Adipocyte (in vitro differentiated cells): ENCODE results near the gene ALPP.
"Not testable (repeated sequence)": the region's sequence is repeated elsewhere in the genome, so short reads cannot be mapped to it uniquely, and the experiment has no call there.

Experiments
- DNase-seq: peaks from one replicate; pipeline ENCODE4 v3.0.0-alpha.2; 2015; ENCODE audit warnings: low read depth
- H3K27me3 ChIP-seq: replicated peaks from 2 replicates; pipeline ENCODE4 v1.7.0; 2013; ENCODE audit warnings: mild to moderate bottlenecking, low read length, moderate library complexity; ENCODE audit not compliant: control insufficient read depth, insufficient read depth
- H3K36me3 ChIP-seq: 2 replicates; pipeline ENCODE4 v1.7.0; 2013; ENCODE audit warnings: low read length, mild to moderate bottlenecking, moderate library complexity; ENCODE audit not compliant: control insufficient read depth, insufficient read depth, severe bottlenecking
- H3K4me1 ChIP-seq: 2 replicates; pipeline ENCODE4 v1.7.0; 2013; ENCODE audit warnings: mild to moderate bottlenecking, low read length, moderate library complexity; ENCODE audit not compliant: control insufficient read depth, insufficient read depth
- H3K4me3 ChIP-seq: 2 replicates; pipeline ENCODE4 v1.7.0; 2013; ENCODE audit warnings: mild to moderate bottlenecking, low read length, moderate library complexity
- H3K9ac ChIP-seq: 2 replicates; pipeline ENCODE4 v1.7.0; 2013; ENCODE audit warnings: mild to moderate bottlenecking, low read length, moderate library complexity
- H3K9me3 ChIP-seq: 2 replicates; pipeline ENCODE4 v1.7.0; 2013; ENCODE audit warnings: mild to moderate bottlenecking, low read length, moderate library complexity; ENCODE audit not compliant: control insufficient read depth

The ALPP gene

GRCh38 chr2:232377841-232378734 lies 463 bp upstream of the ALPP start:
- H3K9ac ChIP-seq: no peak overlapping the region
- no peaks in the 10 kb centered on the region for H3K9me3 ChIP-seq
- no peak for DNase-seq
- no peaks in the 10 kb centered on the region for H3K36me3 ChIP-seq
- no peaks in the 10 kb centered on the region for H3K4me1 ChIP-seq
- H3K27me3 ChIP-seq: peaks cover 39% of the 10 kb centered on the region
- H3K4me3 ChIP-seq: no peak overlapping the region

- H3K36me3 ChIP-seq, H3K4me3 ChIP-seq, DNase-seq, H3K4me1 ChIP-seq, H3K9me3 ChIP-seq, H3K9ac ChIP-seq: not testable (repeated sequence)
- H3K27me3 ChIP-seq: peaks cover 46% of the 10 kb centered on the region
Observed at GRCh38 chr2:232379610-232380590, 1.3 kb downstream of the ALPP start.

- H3K4me3 ChIP-seq, H3K9me3 ChIP-seq, H3K9ac ChIP-seq, H3K36me3 ChIP-seq, DNase-seq, H3K4me1 ChIP-seq: not testable (repeated sequence)
- H3K27me3 ChIP-seq: peaks cover 47% of the 10 kb centered on the region
Observed at GRCh38 chr2:232381204-232382031, 2.9 kb downstream of the ALPP start.

GRCh38 chr2:232382331-232383225 lies 4.0 kb downstream of the ALPP start:
- Histone ChIP-seq H3K9ac (no peak overlapping the region), H3K4me1 (peaks cover 7% of the 10 kb centered on the region), H3K36me3 (no peaks in the 10 kb centered on the region), H3K27me3 (peaks cover 36% of the 10 kb centered on the region), H3K9me3 (no peaks in the 10 kb centered on the region), H3K4me3 (no peak overlapping the region)
- no peak for DNase-seq

GRCh38 chr2:232384466-232384865 lies 5.9 kb downstream of the ALPP start:
- Histone ChIP-seq H3K9me3 (no peaks in the 10 kb centered on the region), H3K9ac (no peak overlapping the region), H3K27me3 (peaks cover 39% of the 10 kb centered on the region), H3K4me1 (peaks cover 7% of the 10 kb centered on the region), H3K36me3 (no peaks in the 10 kb centered on the region), H3K4me3 (no peak overlapping the region)
- DNase-seq: no peak

GRCh38 chr2:232385058-232385457 lies 6.5 kb downstream of the ALPP start:
- H3K4me3 ChIP-seq, H3K36me3 ChIP-seq: not testable (repeated sequence)
- H3K27me3 ChIP-seq: peaks cover 40% of the 10 kb centered on the region

GRCh38 chr2:232385660-232386489 lies 7.3 kb downstream of the ALPP start:
- Histone ChIP-seq H3K27me3 (peaks cover 48% of the 10 kb centered on the region), H3K4me1 (peaks cover 7% of the 10 kb centered on the region), H3K9me3 (no peaks in the 10 kb centered on the region), H3K36me3 (no peaks in the 10 kb centered on the region), H3K4me3 (no peak overlapping the region), H3K9ac (no peak overlapping the region)
- peak; percentile 39 for DNase-seq

More at GRCh38 chr2:232385058-232385457, 6.5 kb downstream of the ALPP start:
- not testable (repeated sequence) for H3K9ac ChIP-seq, H3K4me1 ChIP-seq, H3K9me3 ChIP-seq, DNase-seq

- H3K9ac ChIP-seq: no peak overlapping the region
- H3K27me3 ChIP-seq: peaks cover 54% of the 10 kb centered on the region
- H3K9me3 ChIP-seq: no peaks in the 10 kb centered on the region
- H3K4me3 ChIP-seq: no peak overlapping the region
- peaks cover 7% of the 10 kb centered on the region for H3K4me1 ChIP-seq
- H3K36me3 ChIP-seq: no peaks in the 10 kb centered on the region
- DNase-seq: no peak
Observed at GRCh38 chr2:232386490-232386739, 7.9 kb downstream of the ALPP start.

GRCh38 chr2:232386740-232387450 lies 8.3 kb downstream of the ALPP start:
- Histone ChIP-seq H3K9me3 (no peaks in the 10 kb centered on the region), H3K36me3 (no peaks in the 10 kb centered on the region), H3K27me3 (peaks cover 52% of the 10 kb centered on the region), H3K4me1 (peaks cover 7% of the 10 kb centered on the region), H3K4me3 (no peak overlapping the region), H3K9ac (no peak overlapping the region)
- DNase-seq: no peak
